A549 (cell line): ENCODE measurements around the gene EFHD2. TPM values are rescaled to one million over a fixed set of nuclear protein-coding genes. Genes with fewer than 3 reads are reported as not detected.

Experiments used
- ATAC-seq, 2 experiments: fragments of 200-7000 bp in 1 of 2; fragments of >200 bp in 1 of 2; cut with Nextera tagmentation in 1 of 2; cut with Tn5 transposase in 1 of 2; 3 replicates each; pipeline versions ENCODE4 v1.8.0 to v1.9.1; 2018 to 2020; ENCODE audit warnings: mild to moderate bottlenecking in 1 of 2, moderate library complexity in 1 of 2
- CTCF ChIA-PET: fragments of 300-600 bp; sonication (Branson Sonifier 250); formaldehyde crosslinking; extraction: SDS; loops from one replicate; lab custom pipeline; 2021; ENCODE audit warnings: antibody characterized with exemption, inconsistent platforms; lab: Yijun Ruan, JAX
- POLR2A ChIA-PET: fragments of 350-600 bp; formaldehyde crosslinking; extraction: SDS; loops from one replicate; lab custom pipeline; 2021; ENCODE audit warnings: antibody characterized with exemption, inconsistent platforms; lab: Yijun Ruan, JAX
- DNase-seq, 2 experiments: peaks; one replicate each; pipeline versions ENCODE4 v3.0.0 to v3.0.0-alpha.2; 2011 to 2016; ENCODE audit warnings: low read depth in 1 of 2, low spot score in 1 of 2
- FAIRE-seq: peaks from 2 replicates; lab custom pipeline; 2011; peaks lifted over from hg19 to GRCh38; lab: Jason Lieb, UNC
- H3K27ac ChIP-seq, 2 experiments: fragments of >200 bp; sonication (Bioruptor Twin); formaldehyde crosslinking; 3 replicates each; pipeline ENCODE4 v1.5.1; 2016 to 2017
- H3K4me1 ChIP-seq: fragments of >200 bp; sonication (Bioruptor Twin); formaldehyde crosslinking; 3 replicates; pipeline ENCODE4 v1.6.1; 2016
- H3K4me2 ChIP-seq: fragments of >200 bp; sonication (Bioruptor Twin); formaldehyde crosslinking; 3 replicates; pipeline ENCODE4 v1.6.1; 2016
- H3K4me3 ChIP-seq: fragments of >200 bp; sonication (Bioruptor Twin); formaldehyde crosslinking; 3 replicates; pipeline ENCODE4 v1.5.1; 2016
- H3K9me3 ChIP-seq: fragments of >200 bp; sonication (Bioruptor Twin); formaldehyde crosslinking; 3 replicates; pipeline ENCODE4 v1.6.1; 2016
- CBX2 ChIP-seq: fragments of 200-600 bp; sonication (generic); IDR thresholded peaks from 2 replicates; pipeline ENCODE4 v1.6.1; 2016; ENCODE audit warnings: low read depth, mild to moderate bottlenecking, borderline replicate concordance
- CHD2 ChIP-seq: fragments of 150-350 bp; IDR thresholded peaks from 2 replicates; pipeline ENCODE4 v1.6.1; 2014; ENCODE audit warnings: low read length; ENCODE audit not compliant: partially characterized antibody
- EHF ChIP-seq: fragments of 250-450 bp; sonication (Bioruptor Pico); IDR thresholded peaks from 2 replicates; pipeline ENCODE4 v1.5.0; 2020; ENCODE audit warnings: mild to moderate bottlenecking
- EHMT2 ChIP-seq: fragments of 200-600 bp; sonication (generic); IDR thresholded peaks from 2 replicates; pipeline ENCODE4 v1.6.1; 2016; ENCODE audit warnings: antibody characterized with exemption, low read depth, mild to moderate bottlenecking, moderate library complexity
- FOSB ChIP-seq: fragments of 250-450 bp; sonication (Bioruptor Pico); IDR thresholded peaks from 2 replicates; pipeline ENCODE4 v1.5.0; 2020; ENCODE audit warnings: mild to moderate bottlenecking, moderate library complexity
- HDAC2 ChIP-seq: fragments of 200-600 bp; sonication (generic); IDR thresholded peaks from 2 replicates; pipeline ENCODE4 v1.6.1; 2016
- HOXA7 ChIP-seq: fragments of 250-450 bp; sonication (Bioruptor Pico); IDR thresholded peaks from 2 replicates; pipeline ENCODE4 v1.5.0; 2020; ENCODE audit warnings: mild to moderate bottlenecking, moderate library complexity
- KDM5A ChIP-seq: fragments of 200-600 bp; sonication (generic); IDR thresholded peaks from 2 replicates; pipeline ENCODE4 v1.6.1; 2016; ENCODE audit warnings: antibody characterized with exemption, mild to moderate bottlenecking
- NFE2L2 ChIP-seq: fragments of 150-350 bp; conservative IDR thresholded peaks from 2 replicates; pipeline ENCODE4 v1.6.1; 2014; ENCODE audit warnings: low read length
- NPAS2 ChIP-seq: fragments of 250-450 bp; sonication (Bioruptor Pico); IDR thresholded peaks from 2 replicates; pipeline ENCODE4 v1.8.0; 2022; ENCODE audit warnings: mild to moderate bottlenecking, moderate library complexity, borderline replicate concordance
- PHF8 ChIP-seq: fragments of 200-600 bp; sonication (generic); IDR thresholded peaks from 2 replicates; pipeline ENCODE4 v1.6.1; 2016; ENCODE audit warnings: low read depth, mild to moderate bottlenecking, antibody characterized with exemption, moderate library complexity, borderline replicate concordance
- POLR2AphosphoS2 ChIP-seq: conservative IDR thresholded peaks from 2 replicates; pipeline ENCODE4 v1.6.1; 2012; ENCODE audit warnings: low read length, improper control_type of control experiment, inconsistent platforms
- SMC3 ChIP-seq: fragments of >200 bp; sonication (Bioruptor Twin); formaldehyde crosslinking; IDR thresholded peaks from 3 replicates; pipeline ENCODE4 v1.6.1; 2018; ENCODE audit warnings: inconsistent platforms
- SREBF2 ChIP-seq: fragments of 450-650 bp; IDR thresholded peaks from 2 replicates; pipeline ENCODE4 v1.6.1; 2014; ENCODE audit warnings: mild to moderate bottlenecking, moderate library complexity
- ZNF302 ChIP-seq: fragments of 250-450 bp; sonication (Bioruptor Pico); IDR thresholded peaks from 2 replicates; pipeline ENCODE4 v1.9.0; 2021; ENCODE audit warnings: inconsistent platforms, mild to moderate bottlenecking, moderate library complexity
- WGBS: methylation state at CpG from one replicate; pipeline ENCODE4 v1.1.6; 2017; ENCODE audit errors: missing lambda C conversion rate; 5-methylcytosine and 5-hydroxymethylcytosine counted together
- polyA plus RNA-seq, 4 experiments: library from polyadenylated mRNA; depleted of rRNA in 3 of 4; stranded (reverse); fragments of >200 nt; fragmentation: RNase III in 1 of 4; extraction: RNeasy Plus Mini Kit Qiagen cat#74134 plus additional on column Dnase treatment in 1 of 4; gene quantifications; 2 replicates in 3 of 4; 3 replicates in 1 of 4; pipeline ENCODE4 v1.2.3, GENCODE V29; 2011 to 2017
- TF ChIP-seq, protein P1 (sequence below): IDR thresholded peaks from 2 replicates; pipeline ENCODE4 v1.6.1; 2012
- TF ChIP-seq, protein P2 (sequence below): fragments of 200-600 bp; sonication (generic); IDR thresholded peaks from 2 replicates; pipeline ENCODE4 v1.6.1; 2016; ENCODE audit warnings: antibody characterized with exemption, mild to moderate bottlenecking, moderate library complexity
- TF ChIP-seq, protein P3 (sequence below): IDR thresholded peaks from 2 replicates; pipeline ENCODE4 v1.6.1; 2012; ENCODE audit warnings: low read depth, borderline replicate concordance
- TF ChIP-seq, protein P4 (sequence below): fragments of 450-650 bp; IDR thresholded peaks from 2 replicates; pipeline ENCODE4 v1.6.1; 2014; ENCODE audit warnings: antibody characterized with exemption

Gene EFHD2
- polyA plus RNA-seq, 2 of the 4 experiments (the other 2 are of a cell fraction) = 33.1 to 96.2 TPM

DNA sequence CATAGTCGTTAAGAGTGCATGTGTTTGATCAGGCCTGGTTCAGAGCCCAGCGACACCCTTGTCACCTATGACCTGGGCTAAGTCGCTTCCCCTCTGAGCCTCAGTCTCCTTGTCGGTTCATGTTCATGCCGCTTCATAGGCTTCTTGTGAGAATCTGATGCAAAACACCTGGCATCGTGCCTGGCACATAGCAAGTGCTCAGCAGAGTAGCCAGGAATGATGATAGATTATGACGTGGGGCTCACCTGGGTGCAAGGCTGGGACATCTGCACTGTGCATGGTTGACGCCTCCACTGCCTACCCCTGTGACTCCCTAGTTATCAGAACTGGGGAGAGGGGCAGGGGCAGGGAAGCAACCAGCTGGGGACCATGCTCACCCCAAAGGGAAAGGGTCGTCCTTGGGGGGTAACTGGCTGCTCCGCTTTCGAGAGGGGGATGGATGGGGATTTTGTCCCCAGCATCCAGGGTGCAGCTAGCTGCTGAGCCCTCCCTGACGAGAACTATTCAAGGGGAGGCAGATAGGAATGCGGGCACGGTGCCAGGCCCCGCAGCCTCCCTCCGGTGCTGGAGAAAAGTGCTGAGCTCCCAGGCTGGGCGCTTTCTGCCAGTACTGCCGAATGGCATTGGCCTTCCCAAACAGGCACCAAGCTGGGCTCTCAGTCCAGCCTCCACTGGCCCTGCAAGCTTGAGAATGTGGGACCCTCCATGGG, 9.3 kb downstream of the EFHD2 start:
- Histone ChIP-seq H3K9me3 (no peaks in the 10 kb centered on the region), H3K4me2 (peak overlapping the region; percentile 62)
- TF ChIP-seq POLR2AphosphoS2 (0 out of 2 replicates have a peak, but pooled peaks have one; percentile 48), ZNF302 (no peak)
- TF ChIP-seq, all 56 proteins: peak for 1
- H3K4me1 ChIP-seq = peaks cover 69% of the 10 kb centered on the region
- ATAC-seq = no peak
- H3K4me3 ChIP-seq = no peak overlapping the region
- POLR2A ChIA-PET = no interaction called here
- no peak for DNase-seq
- WGBS = 62% methylated on average over 13 of the region's 18 CpGs
- H3K27ac ChIP-seq = peak overlapping the region; percentile 64 to 82
- CTCF ChIA-PET = interaction anchor here (1.1 to 5.5 kb wide), 4 partner anchors 10 to 95 kb away, joined by 3 to 32 read pairs (median 17); no protein-coding TSS in a partner anchor
- no peak for FAIRE-seq

DNA sequence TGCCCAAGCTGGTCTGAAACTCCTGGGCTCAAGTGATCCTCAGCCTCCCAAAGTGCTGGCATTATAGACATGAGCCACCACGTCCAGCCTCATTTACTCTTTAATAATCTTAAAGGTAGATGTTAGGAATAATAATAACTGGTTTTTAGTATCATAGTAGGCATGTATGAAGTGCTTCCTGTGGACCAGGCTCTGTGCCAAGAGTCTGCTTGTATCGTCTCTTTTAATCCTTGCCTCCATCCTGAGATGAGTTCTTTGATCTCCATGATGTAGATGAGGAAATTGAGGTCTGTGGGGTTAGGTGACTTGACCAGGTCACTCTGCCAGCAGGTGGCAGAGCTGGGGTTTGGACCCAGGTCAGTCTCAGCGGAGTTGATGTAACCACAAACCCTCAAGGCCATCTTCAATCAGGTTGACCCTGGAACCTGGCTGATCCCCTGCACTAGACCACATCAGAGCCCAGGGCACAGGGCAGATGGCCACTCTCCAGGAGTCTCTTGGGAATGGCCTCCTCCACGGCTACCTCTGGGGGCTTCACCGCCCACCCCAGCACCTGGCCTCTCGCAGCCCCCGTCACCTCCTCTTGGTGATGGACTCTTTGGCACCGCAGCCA, 11.3 kb downstream of the EFHD2 start:
- POLR2A ChIA-PET = no interaction called here
- H3K4me1 ChIP-seq = peaks cover 72% of the 10 kb centered on the region
- H3K9me3 ChIP-seq = no peaks in the 10 kb centered on the region
- 86% methylated on average over 4 of the region's 8 CpGs for WGBS
- H3K4me3 ChIP-seq = no peak overlapping the region
- DNase-seq (no peak), ATAC-seq (no peak), FAIRE-seq (no peak)
- H3K27ac ChIP-seq = peak overlapping the region in 1 of 2 experiments; percentile 78; a peak in 3 of 6 replicates
- TF ChIP-seq SMC3 (no peak), EHMT2 (no peak), EHF (CRISPR knock-in tag) (no peak), HOXA7 (no peak), CBX2 (no peak), NPAS2 (CRISPR knock-in tag) (no peak), ZNF302 (no peak), KDM5A (no peak), CHD2 (no peak), HDAC2 (no peak), FOSB (CRISPR knock-in tag) (no peak), PHF8 (no peak), SREBF2 (no peak), NFE2L2 (no peak)
- TF ChIP-seq, protein P1, sequence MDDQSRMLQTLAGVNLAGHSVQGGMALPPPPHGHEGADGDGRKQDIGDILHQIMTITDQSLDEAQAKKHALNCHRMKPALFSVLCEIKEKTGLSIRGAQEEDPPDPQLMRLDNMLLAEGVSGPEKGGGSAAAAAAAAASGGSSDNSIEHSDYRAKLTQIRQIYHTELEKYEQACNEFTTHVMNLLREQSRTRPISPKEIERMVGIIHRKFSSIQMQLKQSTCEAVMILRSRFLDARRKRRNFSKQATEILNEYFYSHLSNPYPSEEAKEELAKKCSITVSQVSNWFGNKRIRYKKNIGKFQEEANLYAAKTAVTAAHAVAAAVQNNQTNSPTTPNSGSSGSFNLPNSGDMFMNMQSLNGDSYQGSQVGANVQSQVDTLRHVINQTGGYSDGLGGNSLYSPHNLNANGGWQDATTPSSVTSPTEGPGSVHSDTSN = no peak
- TF ChIP-seq, protein P2, sequence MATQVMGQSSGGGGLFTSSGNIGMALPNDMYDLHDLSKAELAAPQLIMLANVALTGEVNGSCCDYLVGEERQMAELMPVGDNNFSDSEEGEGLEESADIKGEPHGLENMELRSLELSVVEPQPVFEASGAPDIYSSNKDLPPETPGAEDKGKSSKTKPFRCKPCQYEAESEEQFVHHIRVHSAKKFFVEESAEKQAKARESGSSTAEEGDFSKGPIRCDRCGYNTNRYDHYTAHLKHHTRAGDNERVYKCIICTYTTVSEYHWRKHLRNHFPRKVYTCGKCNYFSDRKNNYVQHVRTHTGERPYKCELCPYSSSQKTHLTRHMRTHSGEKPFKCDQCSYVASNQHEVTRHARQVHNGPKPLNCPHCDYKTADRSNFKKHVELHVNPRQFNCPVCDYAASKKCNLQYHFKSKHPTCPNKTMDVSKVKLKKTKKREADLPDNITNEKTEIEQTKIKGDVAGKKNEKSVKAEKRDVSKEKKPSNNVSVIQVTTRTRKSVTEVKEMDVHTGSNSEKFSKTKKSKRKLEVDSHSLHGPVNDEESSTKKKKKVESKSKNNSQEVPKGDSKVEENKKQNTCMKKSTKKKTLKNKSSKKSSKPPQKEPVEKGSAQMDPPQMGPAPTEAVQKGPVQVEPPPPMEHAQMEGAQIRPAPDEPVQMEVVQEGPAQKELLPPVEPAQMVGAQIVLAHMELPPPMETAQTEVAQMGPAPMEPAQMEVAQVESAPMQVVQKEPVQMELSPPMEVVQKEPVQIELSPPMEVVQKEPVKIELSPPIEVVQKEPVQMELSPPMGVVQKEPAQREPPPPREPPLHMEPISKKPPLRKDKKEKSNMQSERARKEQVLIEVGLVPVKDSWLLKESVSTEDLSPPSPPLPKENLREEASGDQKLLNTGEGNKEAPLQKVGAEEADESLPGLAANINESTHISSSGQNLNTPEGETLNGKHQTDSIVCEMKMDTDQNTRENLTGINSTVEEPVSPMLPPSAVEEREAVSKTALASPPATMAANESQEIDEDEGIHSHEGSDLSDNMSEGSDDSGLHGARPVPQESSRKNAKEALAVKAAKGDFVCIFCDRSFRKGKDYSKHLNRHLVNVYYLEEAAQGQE = no peak
- TF ChIP-seq, protein P3, sequence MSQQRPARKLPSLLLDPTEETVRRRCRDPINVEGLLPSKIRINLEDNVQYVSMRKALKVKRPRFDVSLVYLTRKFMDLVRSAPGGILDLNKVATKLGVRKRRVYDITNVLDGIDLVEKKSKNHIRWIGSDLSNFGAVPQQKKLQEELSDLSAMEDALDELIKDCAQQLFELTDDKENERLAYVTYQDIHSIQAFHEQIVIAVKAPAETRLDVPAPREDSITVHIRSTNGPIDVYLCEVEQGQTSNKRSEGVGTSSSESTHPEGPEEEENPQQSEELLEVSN = no peak
- TF ChIP-seq, protein P4, sequence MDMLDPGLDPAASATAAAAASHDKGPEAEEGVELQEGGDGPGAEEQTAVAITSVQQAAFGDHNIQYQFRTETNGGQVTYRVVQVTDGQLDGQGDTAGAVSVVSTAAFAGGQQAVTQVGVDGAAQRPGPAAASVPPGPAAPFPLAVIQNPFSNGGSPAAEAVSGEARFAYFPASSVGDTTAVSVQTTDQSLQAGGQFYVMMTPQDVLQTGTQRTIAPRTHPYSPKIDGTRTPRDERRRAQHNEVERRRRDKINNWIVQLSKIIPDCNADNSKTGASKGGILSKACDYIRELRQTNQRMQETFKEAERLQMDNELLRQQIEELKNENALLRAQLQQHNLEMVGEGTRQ = no peak
- CTCF ChIA-PET = interaction anchor here (1.6 to 5.5 kb wide), 3 partner anchors 11 to 97 kb away, joined by 3 to 32 read pairs (median 31); no protein-coding TSS in a partner anchor
- H3K4me2 ChIP-seq = no peak overlapping the region
